GM12865 (cell line): ENCODE measurements around the gene OLIG1.

Experiments
- DNase-seq: peaks from one replicate; pipeline ENCODE4 v3.0.0; 2010; ENCODE audit warnings: low read depth
- H3K4me3 ChIP-seq: 2 replicates; pipeline ENCODE4 v1.5.1; 2011; ENCODE audit warnings: mild to moderate bottlenecking, low read depth, low read length, control low read depth
- TF ChIP-seq, protein P1 (sequence below): IDR thresholded peaks from 2 replicates; pipeline ENCODE4 v1.5.1; 2011; ENCODE audit warnings: low read length, control low read depth, low read depth, inconsistent platforms; ENCODE audit not compliant: insufficient read depth; ENCODE audit errors: missing control alignments

OLIG1 gene

GRCh38 chr21:33027401-33028286, 42.3 kb upstream of the OLIG1 start:
- DNase-seq, result no peak

DNA sequence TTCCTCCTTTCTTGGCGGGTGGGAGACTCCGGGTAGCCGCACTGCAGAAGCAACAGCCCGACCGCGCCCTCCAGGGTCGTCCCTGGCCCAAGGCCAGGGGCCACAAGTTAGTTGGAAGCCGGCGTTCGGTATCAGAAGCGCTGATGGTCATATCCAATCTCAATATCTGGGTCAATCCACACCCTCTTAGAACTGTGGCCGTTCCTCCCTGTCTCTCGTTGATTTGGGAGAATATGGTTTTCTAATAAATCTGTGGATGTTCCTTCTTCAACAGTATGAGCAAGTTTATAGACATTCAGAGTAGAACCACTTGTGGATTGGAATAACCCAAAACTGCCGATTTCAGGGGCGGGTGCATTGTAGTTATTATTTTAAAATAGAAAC, 41.7 kb upstream of the OLIG1 start:
- no peak for DNase-seq
- no peak overlapping the region for H3K4me3 ChIP-seq
- TF ChIP-seq, protein P1, sequence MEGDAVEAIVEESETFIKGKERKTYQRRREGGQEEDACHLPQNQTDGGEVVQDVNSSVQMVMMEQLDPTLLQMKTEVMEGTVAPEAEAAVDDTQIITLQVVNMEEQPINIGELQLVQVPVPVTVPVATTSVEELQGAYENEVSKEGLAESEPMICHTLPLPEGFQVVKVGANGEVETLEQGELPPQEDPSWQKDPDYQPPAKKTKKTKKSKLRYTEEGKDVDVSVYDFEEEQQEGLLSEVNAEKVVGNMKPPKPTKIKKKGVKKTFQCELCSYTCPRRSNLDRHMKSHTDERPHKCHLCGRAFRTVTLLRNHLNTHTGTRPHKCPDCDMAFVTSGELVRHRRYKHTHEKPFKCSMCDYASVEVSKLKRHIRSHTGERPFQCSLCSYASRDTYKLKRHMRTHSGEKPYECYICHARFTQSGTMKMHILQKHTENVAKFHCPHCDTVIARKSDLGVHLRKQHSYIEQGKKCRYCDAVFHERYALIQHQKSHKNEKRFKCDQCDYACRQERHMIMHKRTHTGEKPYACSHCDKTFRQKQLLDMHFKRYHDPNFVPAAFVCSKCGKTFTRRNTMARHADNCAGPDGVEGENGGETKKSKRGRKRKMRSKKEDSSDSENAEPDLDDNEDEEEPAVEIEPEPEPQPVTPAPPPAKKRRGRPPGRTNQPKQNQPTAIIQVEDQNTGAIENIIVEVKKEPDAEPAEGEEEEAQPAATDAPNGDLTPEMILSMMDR, result no peak

More at GRCh38 chr21:33027401-33028286, 42.3 kb upstream of the OLIG1 start:
- no peak overlapping the region for H3K4me3 ChIP-seq
- TF ChIP-seq, protein P1, result no peak

GRCh38 chr21:33028773-33029384, 41.1 kb upstream of the OLIG1 start:
- TF ChIP-seq, protein P1, result no peak
- DNase-seq, result no peak
- H3K4me3 ChIP-seq, result no peak overlapping the region

DNA sequence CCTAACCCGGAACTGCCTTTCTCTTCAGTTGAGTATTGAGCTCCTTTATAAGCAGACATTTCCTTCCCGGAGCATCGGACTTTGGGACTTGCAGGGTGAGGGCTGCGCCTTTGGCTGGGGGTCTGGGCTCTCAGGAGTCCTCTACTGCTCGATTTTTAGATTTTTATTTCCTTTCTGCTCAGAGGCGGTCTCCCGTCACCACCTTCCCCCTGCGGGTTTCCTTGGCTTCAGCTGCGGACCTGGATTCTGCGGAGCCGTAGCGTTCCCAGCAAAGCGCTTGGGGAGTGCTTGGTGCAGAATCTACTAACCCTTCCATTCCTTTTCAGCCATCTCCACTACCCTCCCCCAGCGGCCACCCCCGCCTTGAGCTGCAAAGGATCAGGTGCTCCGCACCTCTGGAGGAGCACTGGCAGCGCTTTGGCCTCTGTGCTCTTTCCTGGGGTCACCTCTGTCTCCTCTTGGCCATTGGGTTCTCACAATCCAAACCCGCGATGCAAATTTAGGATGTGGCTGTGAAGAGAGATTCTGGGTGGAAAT, 40.5 kb upstream of the OLIG1 start:
- no peak overlapping the region for H3K4me3 ChIP-seq
- TF ChIP-seq, protein P1, result no peak
- DNase-seq, result no peak

GRCh38 chr21:33029975-33030461, 39.9 kb upstream of the OLIG1 start:
- no peak for DNase-seq
- no peak overlapping the region for H3K4me3 ChIP-seq
- TF ChIP-seq, protein P1, result no peak

DNA sequence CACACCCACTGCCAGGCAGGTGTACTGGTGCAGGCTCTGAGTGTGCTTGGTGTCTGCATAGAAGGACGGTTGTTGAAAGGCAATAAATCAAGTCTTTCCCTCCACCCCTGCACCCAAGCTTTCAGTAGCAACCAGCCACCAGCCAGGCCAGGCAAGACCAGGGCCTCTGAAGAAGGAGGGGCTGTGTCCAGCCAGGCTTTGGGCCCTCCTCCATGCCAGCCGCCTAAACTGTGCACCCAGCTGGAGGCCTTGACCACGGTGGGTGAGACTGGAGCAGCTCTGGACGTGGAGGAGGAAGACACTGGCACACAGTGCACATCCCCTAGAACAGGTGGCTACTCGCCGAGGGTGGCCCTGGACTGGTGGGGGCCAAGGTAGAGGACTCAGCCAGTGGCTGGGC, 39.3 kb upstream of the OLIG1 start:
- DNase-seq, result no peak
- TF ChIP-seq, protein P1, result no peak
- H3K4me3 ChIP-seq, result no peak overlapping the region
